PFSK-1 (cell line): Measurements from ENCODE around the gene CCDC69.

ENCODE experiments used
- SIN3A ChIP-seq: IDR thresholded peaks from 2 replicates; pipeline ENCODE4 v1.6.1; 2012; ENCODE audit warnings: mild to moderate bottlenecking, low read length, moderate library complexity, borderline replicate concordance; ENCODE audit not compliant: insufficient read depth
- TAF1 ChIP-seq: IDR thresholded peaks from 2 replicates; pipeline ENCODE4 v1.6.1; 2012; ENCODE audit warnings: low read length, control low read depth, borderline replicate concordance; ENCODE audit not compliant: insufficient read depth

GRCh38 chr5:151255621-151256286 is 31.9 kb upstream of the CCDC69 start:
- TF ChIP-seq TAF1, result no peak
- no peak for TF ChIP-seq SIN3A
